ENCODE measurements around the gene SHROOM1. TPM values are rescaled to one million over a fixed set of nuclear protein-coding genes. Genes with fewer than 3 reads are reported as not detected.

SHROOM1 gene
- total and polyA plus RNA-seq, 9 of the 15 experiments (the other 6 are each of a cell fraction or from before 2014, with no cell fraction given) = 0.44 to 26.5 (median 11.9) TPM

- TF ChIP-seq ZNF655 (CRISPR knock-in tag; IDR thresholded peaks at IDR 0.05) (no peak), CAMTA2 (CRISPR knock-in tag; conservative IDR thresholded peaks at IDR 0.05) (no peak), DACH1 (IDR thresholded peaks at IDR 0.05; ENCODE audit: partially characterized antibody) (no peak), MCM5 (IDR thresholded peaks at IDR 0.05; ENCODE audit: low read depth) (no peak), AFF1 (IDR thresholded peaks at IDR 0.05; ENCODE audit: low read depth in 1 of 2, partially characterized antibody in 2 of 2) (no peak), ETV6 (IDR thresholded peaks at IDR 0.05; ENCODE audit: borderline replicate concordance in 1 of 2, low read depth in 2 of 2, low read length in 1 of 2) (no peak), ETV6 (CRISPR knock-in tag; IDR thresholded peaks at IDR 0.05; ENCODE audit: borderline replicate concordance) (no peak), CREB5 (CRISPR knock-in tag; IDR thresholded peaks at IDR 0.05) (no peak), ZBTB43 (CRISPR knock-in tag; IDR thresholded peaks at IDR 0.05) (no peak), PML (IDR thresholded peaks at IDR 0.05; ENCODE audit: low read length) (no peak), ZBTB12 (CRISPR knock-in tag; IDR thresholded peaks at IDR 0.05) (no peak), SLC30A9 (CRISPR knock-in tag; IDR thresholded peaks at IDR 0.05) (no peak), ETS1 (conservative IDR thresholded peaks at IDR 0.05; ENCODE audit: control insufficient read depth, low read depth, low read length) (no peak), TEAD2 (tag; IDR thresholded peaks at IDR 0.05) (no peak), ZBTB26 (CRISPR knock-in tag; IDR thresholded peaks at IDR 0.05) (no peak), FOXA1 (IDR thresholded peaks at IDR 0.05; ENCODE audit: borderline replicate concordance) (no peak)
These were observed 28.3 kb downstream of the SHROOM1 start (continued) for GRCh38 chr5:132802044-132802684.

Measured in K562 (cell line).